Glutamatergic neuron (in vitro differentiated cells): Measurements from ENCODE around the gene DCTPP1. TPM values are rescaled to one million over a fixed set of nuclear protein-coding genes. Genes with fewer than 3 reads are reported as not detected.

Source experiments
- DNase-seq: peaks from one replicate; pipeline ENCODE4 v3.0.0; 2022
- H3K27ac Mint-ChIP-seq: one replicate; pipeline ENCODE4 v1.8.0; 2020; ENCODE audit warnings: mild to moderate bottlenecking, mixed read lengths, inconsistent platforms; ENCODE audit not compliant: unreplicated experiment
- H3K27me3 Mint-ChIP-seq: one replicate; pipeline ENCODE4 v1.8.0; 2020; ENCODE audit warnings: mild to moderate bottlenecking, moderate library complexity, mixed read lengths, inconsistent platforms; ENCODE audit not compliant: unreplicated experiment
- H3K36me3 Mint-ChIP-seq: one replicate; pipeline ENCODE4 v1.8.0; 2020; ENCODE audit warnings: mild to moderate bottlenecking, mixed read lengths, inconsistent platforms; ENCODE audit not compliant: unreplicated experiment
- H3K4me1 Mint-ChIP-seq: one replicate; pipeline ENCODE4 v1.8.0; 2020; ENCODE audit warnings: mild to moderate bottlenecking, low read depth, mixed read lengths, inconsistent platforms; ENCODE audit not compliant: unreplicated experiment
- H3K4me3 Mint-ChIP-seq: one replicate; pipeline ENCODE4 v1.8.0; 2020; ENCODE audit warnings: mild to moderate bottlenecking, mixed read lengths, inconsistent platforms; ENCODE audit not compliant: unreplicated experiment
- H3K9me3 Mint-ChIP-seq: one replicate; pipeline ENCODE4 v1.8.0; 2020; ENCODE audit warnings: mild to moderate bottlenecking, moderate library complexity, mixed read lengths, inconsistent platforms; ENCODE audit not compliant: unreplicated experiment
- total RNA-seq: library from RNA; stranded (reverse); fragmentation: NEBNext Ultra II Directional; extraction: Animal tissue kit (Norgen Biotek cat#: 25700); gene quantifications from one replicate; pipeline ENCODE4 v1.2.1, GENCODE V29; 2021; ENCODE audit not compliant: unreplicated experiment
- TF ChIP-seq, protein P1 (sequence below): fragments of 200-600 bp; sonication (generic); IDR thresholded peaks from one replicate; pipeline ENCODE4 v1.5.0; 2021; ENCODE audit not compliant: partially characterized antibody, unreplicated experiment

Gene DCTPP1
- total RNA-seq, 1 donor from 2014 or later: 37.6 TPM

DNA sequence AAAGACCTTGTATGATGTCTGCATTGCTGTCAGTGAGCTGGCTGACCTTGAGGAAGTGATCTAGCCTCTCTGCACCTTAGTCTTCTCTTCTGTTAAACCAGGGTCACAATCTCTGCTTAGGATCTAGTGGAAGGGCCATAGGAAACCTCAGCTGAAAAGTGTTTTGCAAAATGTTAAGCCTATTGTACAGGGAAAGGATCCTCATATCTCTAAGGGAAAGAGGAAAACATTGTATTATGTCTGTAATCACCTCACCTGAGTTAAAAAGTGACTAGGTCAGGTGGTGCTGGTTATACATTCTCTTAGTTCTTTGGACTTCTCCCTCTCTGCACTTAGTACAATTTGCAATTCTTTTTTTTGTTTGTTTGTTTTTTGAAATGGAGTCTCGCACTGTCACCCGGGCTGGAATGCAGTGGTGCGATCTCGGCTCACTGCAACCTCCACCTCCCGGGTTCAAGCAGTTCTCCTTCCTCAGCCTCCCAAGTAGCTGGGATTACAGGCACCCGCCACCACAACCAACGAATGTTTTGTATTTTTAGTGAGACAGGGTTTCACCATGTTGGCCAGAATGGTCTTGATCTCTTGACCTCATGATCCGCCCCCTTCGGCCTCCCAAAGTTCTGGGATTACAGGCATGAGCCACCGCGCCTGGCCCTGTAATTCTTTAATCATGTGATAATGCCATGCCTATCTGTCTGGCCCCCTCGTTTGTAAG is 17.8 kb upstream of the DCTPP1 start:
- Mint-ChIP-seq H3K36me3 (peaks cover 12% of the 10 kb centered on the region), H3K27ac (no peak overlapping the region), H3K9me3 (peaks cover 4% of the 10 kb centered on the region), H3K4me1 (peaks cover 14% of the 10 kb centered on the region), H3K4me3 (peak overlapping the region; percentile 16), H3K27me3 (peaks cover 6% of the 10 kb centered on the region)
- TF ChIP-seq, protein P1, sequence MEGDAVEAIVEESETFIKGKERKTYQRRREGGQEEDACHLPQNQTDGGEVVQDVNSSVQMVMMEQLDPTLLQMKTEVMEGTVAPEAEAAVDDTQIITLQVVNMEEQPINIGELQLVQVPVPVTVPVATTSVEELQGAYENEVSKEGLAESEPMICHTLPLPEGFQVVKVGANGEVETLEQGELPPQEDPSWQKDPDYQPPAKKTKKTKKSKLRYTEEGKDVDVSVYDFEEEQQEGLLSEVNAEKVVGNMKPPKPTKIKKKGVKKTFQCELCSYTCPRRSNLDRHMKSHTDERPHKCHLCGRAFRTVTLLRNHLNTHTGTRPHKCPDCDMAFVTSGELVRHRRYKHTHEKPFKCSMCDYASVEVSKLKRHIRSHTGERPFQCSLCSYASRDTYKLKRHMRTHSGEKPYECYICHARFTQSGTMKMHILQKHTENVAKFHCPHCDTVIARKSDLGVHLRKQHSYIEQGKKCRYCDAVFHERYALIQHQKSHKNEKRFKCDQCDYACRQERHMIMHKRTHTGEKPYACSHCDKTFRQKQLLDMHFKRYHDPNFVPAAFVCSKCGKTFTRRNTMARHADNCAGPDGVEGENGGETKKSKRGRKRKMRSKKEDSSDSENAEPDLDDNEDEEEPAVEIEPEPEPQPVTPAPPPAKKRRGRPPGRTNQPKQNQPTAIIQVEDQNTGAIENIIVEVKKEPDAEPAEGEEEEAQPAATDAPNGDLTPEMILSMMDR: no peak
- DNase-seq: no peak

DNA sequence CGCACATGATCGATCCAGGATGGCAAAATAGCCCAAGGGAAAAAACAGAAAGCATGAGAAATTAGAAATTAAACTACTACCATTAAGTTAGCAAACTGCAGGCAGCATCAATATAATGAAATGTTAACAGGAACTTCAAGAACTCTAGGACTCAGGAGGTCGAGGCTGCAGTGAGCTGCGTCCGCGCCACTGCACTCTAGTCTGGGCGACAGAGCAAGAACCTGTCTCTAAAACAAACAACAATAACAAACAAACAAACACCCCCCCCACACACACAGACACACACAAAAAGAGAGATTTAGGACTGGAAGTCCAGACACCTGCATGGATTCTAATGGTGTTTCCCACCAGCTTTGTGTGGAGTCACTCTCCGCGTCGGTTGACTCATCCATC is 16.4 kb upstream of the DCTPP1 start:
- peaks cover 12% of the 10 kb centered on the region for H3K36me3 Mint-ChIP-seq
- TF ChIP-seq, protein P1: no peak
- peak overlapping the region; percentile 91 for H3K4me3 Mint-ChIP-seq
- DNase-seq: no peak
- H3K9me3 Mint-ChIP-seq: peaks cover 4% of the 10 kb centered on the region
- H3K27me3 Mint-ChIP-seq: peaks cover 8% of the 10 kb centered on the region
- peak overlapping the region; percentile 79 for H3K27ac Mint-ChIP-seq
- H3K4me1 Mint-ChIP-seq: peaks cover 14% of the 10 kb centered on the region

DNA sequence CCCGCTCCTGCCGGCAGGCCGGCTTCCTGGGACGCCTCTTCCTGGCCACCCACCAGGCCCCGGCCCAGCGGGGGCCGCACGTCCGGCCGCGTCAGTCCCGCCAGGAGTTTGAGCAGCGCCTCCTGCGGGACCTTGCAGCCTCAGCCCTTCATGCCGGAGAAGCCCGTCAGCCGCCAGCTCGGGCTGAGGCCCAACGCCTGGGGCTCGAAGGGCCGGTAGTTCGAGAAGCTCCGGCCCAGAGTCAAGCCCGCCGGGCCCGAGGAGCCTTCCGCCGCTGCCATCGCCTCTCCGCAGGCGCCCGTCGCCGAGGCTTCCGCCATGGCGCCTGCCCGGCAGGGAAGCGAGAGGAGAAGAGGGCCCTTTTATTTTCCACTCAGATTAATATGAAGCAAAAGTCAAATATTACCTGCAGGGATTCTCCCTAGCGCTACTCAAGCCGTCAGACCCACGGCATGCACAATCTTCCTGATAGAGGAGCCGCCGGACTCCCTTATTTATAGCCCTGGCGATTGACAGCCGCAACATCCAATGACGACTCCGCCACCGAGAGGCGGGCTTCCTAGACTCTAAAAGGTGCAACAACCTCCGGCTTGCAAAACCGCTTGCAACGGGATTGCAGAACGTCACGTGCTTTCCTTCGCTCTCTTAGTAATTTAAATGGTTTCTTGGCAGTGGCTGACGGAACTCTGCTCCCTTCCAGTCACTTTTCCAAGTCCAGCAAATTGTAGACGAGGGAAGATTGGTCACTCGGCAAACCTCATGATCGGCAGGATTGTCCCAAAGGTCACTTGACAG is 15.8 kb upstream of the DCTPP1 start, which contains the start of gene SEPHS2:
Gene SEPHS2, minus strand, starts transcription at position 467 of the 795 bp plus-strand sequence. Its CDS starts 147 bp downstream, at position 320.
- peaks cover 5% of the 10 kb centered on the region for H3K9me3 Mint-ChIP-seq
- peaks cover 8% of the 10 kb centered on the region for H3K27me3 Mint-ChIP-seq
- peak within 1 kb of the TSS; percentile 94 for H3K4me3 Mint-ChIP-seq
- H3K36me3 Mint-ChIP-seq: peaks cover 12% of the 10 kb centered on the region
- peak within 1 kb of the TSS; percentile 81 for H3K27ac Mint-ChIP-seq
- TF ChIP-seq, protein P1: no peak
- peaks cover 14% of the 10 kb centered on the region for H3K4me1 Mint-ChIP-seq
- peak; percentile 94 for DNase-seq

DNA sequence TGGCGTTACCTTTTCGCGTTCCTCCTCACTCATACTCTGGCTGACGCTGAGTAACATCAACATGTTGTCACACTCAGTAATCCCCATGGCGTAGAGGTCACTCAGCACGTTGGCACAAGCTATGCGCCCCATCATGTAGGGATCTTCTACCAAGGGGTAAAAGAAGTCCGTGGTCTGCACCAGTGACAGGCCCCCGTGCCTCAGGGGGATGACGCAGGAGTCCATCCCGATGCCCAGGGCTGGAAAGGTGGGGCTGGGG is 15.2 kb upstream of the DCTPP1 start:
- H3K9me3 Mint-ChIP-seq: peaks cover 8% of the 10 kb centered on the region
- peak overlapping the region; percentile 81 for H3K27ac Mint-ChIP-seq
- TF ChIP-seq, protein P1: no peak
- H3K27me3 Mint-ChIP-seq: peaks cover 8% of the 10 kb centered on the region
- H3K4me1 Mint-ChIP-seq: peaks cover 14% of the 10 kb centered on the region
- no peak for DNase-seq
- peak overlapping the region; percentile 94 for H3K4me3 Mint-ChIP-seq
- H3K36me3 Mint-ChIP-seq: peaks cover 12% of the 10 kb centered on the region
